ENCODE data around the gene DHX8. TPM values are rescaled to one million over a fixed set of nuclear protein-coding genes. Genes with fewer than 3 reads are reported as not detected.

Gene DHX8
- total RNA-seq, 1 donor from 2014 or later = 71.9 TPM

DNA sequence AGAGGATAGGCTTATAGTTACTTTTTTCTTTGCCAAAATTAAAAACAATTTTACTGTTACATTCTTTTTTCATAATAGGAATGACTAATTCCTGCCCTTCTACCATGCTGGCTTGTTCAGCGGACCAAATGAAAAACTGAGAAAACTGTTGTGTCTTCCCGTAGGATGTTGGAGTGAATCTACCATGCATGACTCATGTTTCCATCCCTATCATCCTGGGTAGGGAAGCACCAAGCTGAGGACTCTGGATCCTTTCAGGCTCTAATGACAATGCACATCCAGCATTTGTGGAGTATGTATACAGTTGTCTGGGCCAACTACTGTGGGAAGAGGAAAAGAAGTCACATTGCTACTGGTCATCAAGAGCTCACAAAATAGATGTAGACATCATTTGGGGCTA is 41.1 kb upstream of the DHX8 start:
- peaks cover 18% of the 10 kb centered on the region for H3K4me1 Mint-ChIP-seq
- no peaks in the 10 kb centered on the region for H3K27me3 Mint-ChIP-seq (ENCODE audit: low read depth)
- no peak overlapping the region for H3K4me3 Mint-ChIP-seq
- DNase-seq (ENCODE audit: low spot score in 2 of 2, unreplicated experiment in 2 of 2) = no peak
- TF ChIP-seq CTCF (IDR thresholded peaks at IDR 0.05; ENCODE audit: unreplicated experiment) = no peak
- peaks cover 4% of the 10 kb centered on the region for H3K9me3 Mint-ChIP-seq
- H3K36me3 Mint-ChIP-seq = no peaks in the 10 kb centered on the region
- no peak overlapping the region for H3K27ac Mint-ChIP-seq

- Mint-ChIP-seq H3K4me3 (no peak overlapping the region), H3K27ac (no peak overlapping the region), H3K36me3 (no peaks in the 10 kb centered on the region), H3K27me3 (ENCODE audit: low read depth) (no peaks in the 10 kb centered on the region), H3K4me1 (peaks cover 18% of the 10 kb centered on the region), H3K9me3 (peaks cover 4% of the 10 kb centered on the region)
- DNase-seq (ENCODE audit: low spot score in 2 of 2, unreplicated experiment in 2 of 2) = no peak
- no peak for TF ChIP-seq CTCF (IDR thresholded peaks at IDR 0.05; ENCODE audit: unreplicated experiment)
Measured at GRCh38 chr17:43443381-43443780, 40.4 kb upstream of the DHX8 start.

GRCh38 chr17:43444223-43445008 is 39.4 kb upstream of the DHX8 start:
- Mint-ChIP-seq H3K27ac (peak overlapping the region; percentile 67), H3K36me3 (no peaks in the 10 kb centered on the region), H3K27me3 (ENCODE audit: low read depth) (no peaks in the 10 kb centered on the region), H3K9me3 (peaks cover 4% of the 10 kb centered on the region), H3K4me3 (no peak overlapping the region), H3K4me1 (peaks cover 12% of the 10 kb centered on the region)
- no peak for DNase-seq (ENCODE audit: low spot score in 2 of 2, unreplicated experiment in 2 of 2)
- no peak for TF ChIP-seq CTCF (IDR thresholded peaks at IDR 0.05; ENCODE audit: unreplicated experiment)

- no peak for DNase-seq (ENCODE audit: low spot score in 2 of 2, unreplicated experiment in 2 of 2)
- no peaks in the 10 kb centered on the region for H3K36me3 Mint-ChIP-seq
- TF ChIP-seq CTCF (IDR thresholded peaks at IDR 0.05; ENCODE audit: unreplicated experiment) = no peak
- peaks cover 4% of the 10 kb centered on the region for H3K9me3 Mint-ChIP-seq
- peaks cover 12% of the 10 kb centered on the region for H3K4me1 Mint-ChIP-seq
- peak overlapping the region; percentile 67 for H3K27ac Mint-ChIP-seq
- H3K27me3 Mint-ChIP-seq (ENCODE audit: low read depth) = no peaks in the 10 kb centered on the region
- H3K4me3 Mint-ChIP-seq = no peak overlapping the region
Measured at GRCh38 chr17:43445009-43445589, 38.7 kb upstream of the DHX8 start.

DNA sequence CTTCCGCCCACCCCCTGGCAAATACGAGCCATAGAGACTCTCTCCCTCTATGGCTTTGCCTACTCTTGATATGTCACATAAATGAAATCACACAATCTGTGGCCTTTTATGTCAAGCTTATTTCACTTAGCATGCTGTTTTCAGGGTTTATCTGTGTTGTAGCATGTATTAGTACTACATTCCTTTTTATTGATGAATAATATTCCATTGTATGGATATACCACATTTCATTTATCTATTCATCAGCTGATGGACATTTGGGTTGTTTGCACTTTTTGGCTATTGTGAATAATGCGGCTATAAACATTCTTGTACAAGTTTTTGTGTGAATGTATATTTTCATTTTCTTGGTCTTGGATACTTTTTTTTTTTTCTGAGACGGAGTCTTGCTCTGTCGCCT is 37.0 kb upstream of the DHX8 start:
- H3K4me3 Mint-ChIP-seq = no peak overlapping the region
- DNase-seq (ENCODE audit: low spot score in 2 of 2, unreplicated experiment in 2 of 2) = no peak
- no peaks in the 10 kb centered on the region for H3K36me3 Mint-ChIP-seq
- H3K27ac Mint-ChIP-seq = no peak overlapping the region
- peaks cover 12% of the 10 kb centered on the region for H3K4me1 Mint-ChIP-seq
- H3K27me3 Mint-ChIP-seq (ENCODE audit: low read depth) = no peaks in the 10 kb centered on the region
- peaks cover 4% of the 10 kb centered on the region for H3K9me3 Mint-ChIP-seq
- no peak for TF ChIP-seq CTCF (IDR thresholded peaks at IDR 0.05; ENCODE audit: unreplicated experiment)
